Upper lobe of right lung (tissue), 1 donor: ENCODE measurements around the gene POLN. TPM values are rescaled to one million over a fixed set of nuclear protein-coding genes. Genes with fewer than 3 reads are reported as not detected.
A peak's percentile ranks its signal among the peaks of the same experiment; 100 is the strongest.

Source experiments
- ATAC-seq: fragments of 200-7000 bp; cut with Tn5 transposase; one replicate; pipeline ENCODE4 v1.9.1; 2020; ENCODE audit warnings: mild to moderate bottlenecking, moderate library complexity
- DNase-seq: peaks from one replicate; pipeline ENCODE4 v3.0.0-alpha.2; 2020
- H3K27ac ChIP-seq: fragments of 200-600 bp; one replicate; pipeline ENCODE4 v1.8.0; 2022
- H3K27me3 ChIP-seq: fragments of 200-600 bp; one replicate; pipeline ENCODE4 v1.8.0; 2022; ENCODE audit warnings: mild to moderate bottlenecking
- H3K36me3 ChIP-seq: fragments of 200-600 bp; one replicate; pipeline ENCODE4 v1.8.0; 2022
- H3K4me1 ChIP-seq: fragments of 200-600 bp; one replicate; pipeline ENCODE4 v1.8.0; 2022
- H3K4me3 ChIP-seq: fragments of 200-600 bp; one replicate; pipeline ENCODE4 v1.8.0; 2022; ENCODE audit warnings: mild to moderate bottlenecking
- H3K9me3 ChIP-seq: fragments of 200-600 bp; one replicate; pipeline ENCODE4 v1.8.0; 2022
- CTCF ChIP-seq: fragments of 200-600 bp; IDR thresholded peaks from one replicate; pipeline ENCODE4 v1.8.0; 2022; ENCODE audit warnings: antibody characterized with exemption
- intact Hi-C: fragments of 100-400 bp; cut with DNase I; formaldehyde crosslinking; loops from one replicate; pipeline ENCODE4 v1.11.0; 2022
- total RNA-seq: library from RNA; stranded (reverse); fragmentation: NEBNext Ultra II Directional; extraction: Animal tissue kit (Norgen Biotek cat#: 25700); gene quantifications from one replicate; pipeline ENCODE4 v1.2.1, GENCODE V29; 2021
- donor health status: DM: no; HTN: yes; CAD: no; lungs with severe emphysema.

POLN gene
- total RNA-seq, 1 donor from 2014 or later, result 2.7 TPM

GRCh38 chr4:2284161-2284933 is 42.4 kb upstream of the POLN start:
- intact Hi-C loops, result no loop called here
- ATAC-seq, result no peak
- H3K9me3 ChIP-seq, result no peaks in the 10 kb centered on the region
- DNase-seq, result peak; percentile 44
- TF ChIP-seq CTCF, result no peak
- no peak overlapping the region for H3K4me3 ChIP-seq
- no peaks in the 10 kb centered on the region for H3K36me3 ChIP-seq
- no peaks in the 10 kb centered on the region for H3K4me1 ChIP-seq
- H3K27ac ChIP-seq, result no peak overlapping the region
- no peaks in the 10 kb centered on the region for H3K27me3 ChIP-seq

GRCh38 chr4:2283199-2283711 is 41.3 kb upstream of the POLN start:
- no peak for DNase-seq
- no peak overlapping the region for H3K27ac ChIP-seq
- H3K9me3 ChIP-seq, result no peaks in the 10 kb centered on the region
- no peaks in the 10 kb centered on the region for H3K27me3 ChIP-seq
- H3K4me3 ChIP-seq, result no peak overlapping the region
- no peak for TF ChIP-seq CTCF
- ATAC-seq, result no peak
- intact Hi-C loops, result no loop called here
- no peaks in the 10 kb centered on the region for H3K4me1 ChIP-seq
- no peaks in the 10 kb centered on the region for H3K36me3 ChIP-seq

GRCh38 chr4:2281575-2282343 is 39.8 kb upstream of the POLN start:
- TF ChIP-seq CTCF, result no peak
- H3K4me1 ChIP-seq, result no peaks in the 10 kb centered on the region
- H3K4me3 ChIP-seq, result no peak overlapping the region
- no peaks in the 10 kb centered on the region for H3K9me3 ChIP-seq
- ATAC-seq (peak; percentile 55), DNase-seq (no peak)
- intact Hi-C loops, result no loop called here
- no peaks in the 10 kb centered on the region for H3K36me3 ChIP-seq
- H3K27ac ChIP-seq, result no peak overlapping the region
- no peaks in the 10 kb centered on the region for H3K27me3 ChIP-seq

- Histone ChIP-seq H3K9me3 (no peaks in the 10 kb centered on the region), H3K27ac (no peak overlapping the region), H3K4me1 (no peaks in the 10 kb centered on the region), H3K4me3 (no peak overlapping the region), H3K36me3 (no peaks in the 10 kb centered on the region), H3K27me3 (no peaks in the 10 kb centered on the region)
- TF ChIP-seq CTCF, result no peak
- ATAC-seq (no peak), DNase-seq (no peak)
- intact Hi-C loops, result no loop called here
These were observed 38.8 kb upstream of the POLN start for GRCh38 chr4:2280531-2281300.

GRCh38 chr4:2277956-2278355 is 36.0 kb upstream of the POLN start:
- DNase-seq (no peak), ATAC-seq (no peak)
- Histone ChIP-seq H3K4me3 (no peak overlapping the region), H3K36me3 (no peaks in the 10 kb centered on the region), H3K4me1 (no peaks in the 10 kb centered on the region), H3K9me3 (no peaks in the 10 kb centered on the region), H3K27ac (no peak overlapping the region), H3K27me3 (no peaks in the 10 kb centered on the region)
- no peak for TF ChIP-seq CTCF
- intact Hi-C loops, result no loop called here
